ENCODE results near the gene BAK1.

DNA sequence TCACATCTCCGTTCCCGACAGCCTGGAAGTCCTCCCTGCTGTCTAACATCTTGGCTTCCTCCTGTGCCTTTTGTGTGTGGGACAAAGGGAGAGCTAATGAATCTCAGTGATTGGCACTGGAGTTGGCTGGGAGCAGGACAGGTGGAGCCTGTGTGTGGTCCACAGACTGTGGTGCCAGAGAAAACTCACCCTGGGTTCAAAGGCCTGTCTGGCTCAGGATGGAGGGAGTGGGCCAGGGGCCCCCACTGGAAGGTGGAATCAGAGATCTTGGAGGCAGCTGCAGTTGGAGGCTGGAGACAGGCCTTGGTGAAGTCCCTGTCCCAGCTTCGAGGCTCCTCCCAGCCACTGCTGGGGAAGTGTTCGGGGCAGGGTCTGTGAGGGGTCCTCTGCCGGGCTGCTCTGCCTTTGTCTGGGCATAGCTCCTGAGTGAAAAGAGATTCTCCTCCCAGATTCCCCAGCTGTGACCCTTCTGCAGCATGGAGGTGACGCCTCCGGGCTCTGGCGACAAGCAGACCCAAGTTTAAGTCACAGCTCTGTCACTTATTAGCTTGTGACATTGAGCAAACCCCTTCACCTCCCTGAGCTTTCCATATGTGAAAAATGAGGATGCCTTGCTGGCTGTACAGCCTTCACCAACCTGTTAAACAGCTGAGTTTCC is 27.2 kb upstream of the BAK1 start:
- TF ChIP-seq, protein P1, sequence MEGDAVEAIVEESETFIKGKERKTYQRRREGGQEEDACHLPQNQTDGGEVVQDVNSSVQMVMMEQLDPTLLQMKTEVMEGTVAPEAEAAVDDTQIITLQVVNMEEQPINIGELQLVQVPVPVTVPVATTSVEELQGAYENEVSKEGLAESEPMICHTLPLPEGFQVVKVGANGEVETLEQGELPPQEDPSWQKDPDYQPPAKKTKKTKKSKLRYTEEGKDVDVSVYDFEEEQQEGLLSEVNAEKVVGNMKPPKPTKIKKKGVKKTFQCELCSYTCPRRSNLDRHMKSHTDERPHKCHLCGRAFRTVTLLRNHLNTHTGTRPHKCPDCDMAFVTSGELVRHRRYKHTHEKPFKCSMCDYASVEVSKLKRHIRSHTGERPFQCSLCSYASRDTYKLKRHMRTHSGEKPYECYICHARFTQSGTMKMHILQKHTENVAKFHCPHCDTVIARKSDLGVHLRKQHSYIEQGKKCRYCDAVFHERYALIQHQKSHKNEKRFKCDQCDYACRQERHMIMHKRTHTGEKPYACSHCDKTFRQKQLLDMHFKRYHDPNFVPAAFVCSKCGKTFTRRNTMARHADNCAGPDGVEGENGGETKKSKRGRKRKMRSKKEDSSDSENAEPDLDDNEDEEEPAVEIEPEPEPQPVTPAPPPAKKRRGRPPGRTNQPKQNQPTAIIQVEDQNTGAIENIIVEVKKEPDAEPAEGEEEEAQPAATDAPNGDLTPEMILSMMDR (optimal IDR thresholded peaks at IDR 0.05 in 1 of 3, IDR thresholded peaks at IDR 0.05 in 1 of 3, conservative IDR thresholded peaks at IDR 0.05 in 1 of 3; ENCODE audit: extremely low read depth in 1 of 3, insufficient read depth in 2 of 3, low read length in 3 of 3) = no peak
- TF ChIP-seq EZH2 (IDR thresholded peaks at IDR 0.05; ENCODE audit: low read length) = no peak

Data from keratinocyte (primary cell).